ENCODE results near the gene BBOX1.

- TF ChIP-seq REST (IDR thresholded peaks at IDR 0.05) = no peak
- no peak for TF ChIP-seq YY1 (IDR thresholded peaks at IDR 0.05)
- TF ChIP-seq CTCF (IDR thresholded peaks at IDR 0.05; ENCODE audit: low read depth, low read length, missing input control) = no peak
- TF ChIP-seq JUND (IDR thresholded peaks at IDR 0.05) = no peak
- TF ChIP-seq MAX (IDR thresholded peaks at IDR 0.05) = no peak
- no peak for TF ChIP-seq EGR1 (IDR thresholded peaks at IDR 0.05; ENCODE audit: low read depth in 2 of 2)
- TF ChIP-seq TAF1 (conservative IDR thresholded peaks at IDR 0.05) = no peak
- no peak for TF ChIP-seq ATF3 (IDR thresholded peaks at IDR 0.05)
- TF ChIP-seq SP1 (IDR thresholded peaks at IDR 0.05) = no peak
Observed at GRCh38 chr11:27083241-27083640, 42.6 kb downstream of the BBOX1 start.

Data from liver (tissue), 3 donors.